Measurements from ENCODE around the gene NUDT7.

Gene NUDT7

DNA sequence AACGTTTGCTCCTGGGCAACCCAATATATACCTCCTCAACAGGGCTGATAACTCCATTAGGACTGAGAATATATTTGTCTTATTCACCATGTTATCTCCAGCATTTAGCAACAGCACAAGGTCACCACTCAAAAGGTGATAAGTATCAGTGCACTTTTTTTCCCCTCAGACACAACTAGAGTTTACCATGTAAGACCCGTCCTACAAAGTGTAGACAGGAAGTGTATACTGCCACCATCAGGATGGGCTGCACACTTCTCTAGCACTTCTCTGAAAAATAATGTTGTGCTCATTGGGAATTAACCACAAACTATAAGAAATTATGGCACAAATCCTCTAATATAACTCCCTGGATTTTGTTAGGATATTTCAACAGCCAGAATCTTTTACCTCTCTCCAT is 60.4 kb downstream of the NUDT7 start:
- no peak for DNase-seq

DNA sequence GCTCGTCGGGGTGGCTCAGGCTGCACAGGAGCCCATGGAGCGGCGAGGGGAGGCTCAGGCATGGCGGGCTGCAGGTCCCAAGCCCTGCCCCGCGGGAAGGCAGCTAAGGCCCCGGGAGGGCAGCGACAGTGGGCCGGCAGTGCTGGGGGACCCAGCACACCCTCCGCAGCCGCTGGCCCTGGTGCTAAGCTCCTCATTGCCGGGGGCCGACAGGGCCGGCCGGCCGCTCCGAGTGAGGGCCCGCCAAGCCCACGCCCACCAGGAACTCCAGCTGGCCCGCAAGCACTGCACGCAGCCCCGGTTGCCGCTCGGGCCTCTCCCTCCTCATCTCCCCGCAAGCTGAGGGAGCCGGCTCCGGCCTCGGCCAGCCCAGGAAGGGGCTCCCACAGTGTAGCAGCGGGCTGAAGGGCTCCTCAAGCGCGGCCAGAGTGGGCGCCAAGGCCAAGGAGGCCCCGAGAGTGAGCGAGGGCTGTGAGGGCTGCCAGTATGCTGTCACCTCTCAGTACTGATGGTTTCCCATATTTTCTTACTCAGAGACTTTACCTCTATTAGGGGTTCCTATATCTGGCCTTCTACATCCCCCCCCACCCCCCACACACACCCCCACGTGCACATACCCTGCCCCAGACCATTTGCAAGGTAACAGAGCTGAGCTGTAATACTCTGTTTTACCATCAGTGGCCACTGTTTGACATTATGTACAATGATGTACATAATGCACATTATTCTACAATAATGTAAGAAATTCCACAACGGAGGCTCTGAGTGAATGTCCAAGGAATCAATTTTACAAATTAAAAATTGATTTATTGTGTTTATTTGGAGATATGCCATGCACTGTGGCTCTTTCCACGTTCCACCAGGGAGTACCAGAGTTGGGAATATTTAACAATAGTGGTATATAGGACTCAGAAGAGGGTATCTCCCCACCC is 62.4 kb downstream of the NUDT7 start:
- no peak for DNase-seq

DNA sequence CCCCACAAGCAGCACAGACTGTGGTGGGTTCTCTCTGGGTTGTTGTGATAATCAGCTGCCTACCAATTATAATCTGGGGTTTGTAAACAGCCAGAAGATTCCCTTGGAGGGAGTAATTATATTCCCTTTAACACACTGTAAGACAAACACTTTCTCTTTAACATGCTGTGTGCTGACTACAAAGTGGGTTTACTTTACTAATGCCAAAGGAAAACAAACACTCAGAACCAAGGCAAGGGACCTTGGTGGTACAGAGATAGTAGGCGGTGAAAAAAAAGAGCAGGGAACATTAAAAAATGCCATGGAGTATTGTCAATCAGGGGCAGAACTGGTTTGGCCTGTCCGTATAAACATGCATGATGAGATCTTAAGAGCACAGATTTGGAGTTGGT is 63.1 kb downstream of the NUDT7 start:
- no peak for DNase-seq

DNA sequence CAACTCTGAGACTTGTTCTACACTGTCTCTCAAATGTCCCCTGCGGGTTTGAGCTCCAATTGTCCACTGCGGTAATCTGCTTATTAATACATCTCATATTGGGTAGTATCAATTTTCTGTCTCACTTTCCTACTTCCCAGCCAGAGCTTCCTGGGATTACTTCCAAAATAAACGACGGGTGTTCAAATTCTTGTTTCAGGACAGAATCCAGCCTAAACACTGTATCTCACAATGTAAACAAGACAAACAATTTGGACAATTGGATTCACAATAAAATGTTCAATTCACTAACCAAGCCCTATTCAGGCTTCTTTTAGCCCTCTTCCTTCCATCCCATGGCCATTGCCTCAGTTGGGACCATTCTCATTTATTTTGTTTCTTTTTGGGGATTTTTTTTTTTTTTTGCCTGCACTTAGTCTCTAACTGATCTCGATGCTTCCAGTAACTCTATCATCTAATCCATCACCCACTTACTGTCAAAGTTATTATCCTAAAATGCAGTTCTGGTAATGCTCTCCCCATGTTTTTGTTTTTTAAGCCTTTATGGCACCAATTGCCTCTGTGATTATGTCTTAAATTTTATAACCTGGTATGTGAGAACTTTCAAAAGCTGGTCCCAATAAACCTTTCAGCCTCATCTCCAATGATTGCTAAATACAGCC is 64.0 kb downstream of the NUDT7 start:
- no peak for DNase-seq

DNA sequence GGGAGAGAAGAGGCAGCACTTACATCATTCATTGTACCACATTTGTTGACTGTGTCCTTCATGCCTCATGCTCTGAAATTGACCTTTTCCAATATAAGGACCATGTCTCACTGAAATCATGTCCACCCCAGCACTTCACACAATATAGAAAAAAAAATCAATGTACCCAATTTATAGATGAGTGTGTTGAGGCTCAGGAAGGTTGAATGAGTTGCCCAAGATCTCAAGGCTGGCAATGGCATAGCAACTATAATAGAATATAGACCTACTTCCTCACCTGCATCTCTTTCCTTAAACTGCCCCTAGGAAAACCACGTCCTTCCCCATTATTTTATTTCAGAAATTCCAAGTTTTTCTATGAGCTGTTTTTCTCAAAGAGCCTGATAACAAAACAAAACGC is 65.1 kb downstream of the NUDT7 start:
- DNase-seq, result no peak

DNA sequence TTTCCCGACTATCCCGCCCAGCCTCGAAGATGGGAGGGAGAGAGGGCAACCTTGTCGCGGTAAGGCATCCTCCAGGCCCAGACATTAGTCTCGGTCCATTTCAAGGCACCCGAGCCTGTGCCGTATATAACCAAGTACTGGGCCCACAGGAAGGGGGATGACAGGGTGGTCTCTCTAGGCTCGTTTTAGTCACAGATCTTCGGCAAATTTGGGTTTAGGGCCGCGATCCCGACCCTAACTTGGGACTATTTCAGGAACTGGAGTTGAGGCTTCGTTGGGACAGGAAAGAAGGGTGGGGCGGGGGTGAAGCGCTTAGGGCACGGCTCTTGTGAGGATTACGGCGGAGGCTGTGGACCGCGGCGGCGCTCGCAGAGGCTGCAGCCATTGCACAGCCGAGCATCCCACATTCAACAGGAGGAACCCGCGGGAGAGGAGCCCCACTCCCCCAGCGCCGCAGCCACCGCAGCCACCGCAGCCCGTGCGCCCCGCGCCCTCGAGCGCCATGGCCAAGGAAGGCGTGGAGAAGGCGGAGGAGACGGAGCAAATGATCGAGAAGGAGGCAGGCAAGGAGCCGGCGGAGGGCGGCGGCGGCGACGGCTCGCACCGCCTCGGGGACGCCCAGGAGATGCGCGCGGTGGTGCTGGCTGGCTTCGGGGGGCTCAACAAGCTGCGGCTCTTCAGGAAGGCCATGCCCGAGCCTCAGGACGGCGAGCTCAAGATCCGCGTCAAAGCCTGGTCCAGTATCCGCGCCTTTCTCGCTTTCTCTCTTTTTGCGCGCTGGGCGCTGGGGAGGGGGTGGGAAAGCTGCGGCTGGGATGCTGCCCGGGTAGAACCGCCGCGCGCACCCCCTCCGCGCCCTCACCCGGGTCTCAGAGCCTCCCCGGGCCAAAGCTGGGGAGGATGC is 66.1 kb downstream of the NUDT7 start, which contains the start of gene VAT1L:
VAT1L (plus strand) TSS at position 384 of the 904 bp plus-strand sequence; CDS start at position 503, 119 bp downstream.
- DNase-seq, result no peak

DNA sequence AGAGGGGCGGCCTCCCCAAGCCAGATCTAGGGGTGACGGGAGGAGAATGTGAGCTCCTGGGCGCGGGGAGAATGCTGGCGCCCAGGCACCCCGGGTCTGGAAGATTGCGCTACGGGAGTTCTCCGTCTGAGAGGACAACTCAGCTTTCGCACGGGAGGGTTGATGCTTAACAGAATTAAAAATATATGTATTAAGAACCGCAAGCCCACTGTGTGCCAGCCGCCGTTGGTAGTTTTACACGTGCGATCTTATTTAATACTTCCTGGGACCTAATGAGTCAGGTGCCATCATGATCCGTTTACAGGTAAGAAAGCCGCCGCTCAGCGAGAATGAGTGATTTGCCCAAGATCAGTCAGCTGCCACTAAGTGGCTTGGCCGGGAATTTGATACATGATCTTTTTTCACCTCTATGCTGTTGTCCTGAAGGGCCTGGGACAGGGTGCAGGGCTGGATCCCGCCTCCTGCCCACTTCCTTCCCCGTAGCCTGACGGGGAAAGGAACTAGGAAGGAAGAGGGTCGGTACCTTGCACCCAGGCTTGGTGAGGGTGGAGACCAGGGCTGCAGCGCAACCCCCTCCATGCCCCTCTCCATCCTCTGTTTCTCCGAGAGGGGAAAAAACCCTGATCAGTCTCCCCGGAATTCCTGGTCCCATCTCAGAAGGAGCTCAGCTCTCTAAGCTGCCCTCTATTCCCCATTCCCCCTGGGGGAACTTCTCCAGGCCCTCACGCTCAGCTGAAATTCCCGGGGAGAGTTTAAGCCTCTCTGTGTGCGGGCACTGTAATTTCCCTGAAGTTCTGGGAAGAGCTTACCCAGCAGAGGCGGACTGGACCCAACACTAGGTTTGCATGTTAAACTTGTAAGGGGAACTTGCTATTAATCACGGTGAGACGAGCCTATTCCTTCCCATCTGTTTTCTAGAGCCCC is 67.0 kb downstream of the NUDT7 start:
- DNase-seq, result no peak

DNA sequence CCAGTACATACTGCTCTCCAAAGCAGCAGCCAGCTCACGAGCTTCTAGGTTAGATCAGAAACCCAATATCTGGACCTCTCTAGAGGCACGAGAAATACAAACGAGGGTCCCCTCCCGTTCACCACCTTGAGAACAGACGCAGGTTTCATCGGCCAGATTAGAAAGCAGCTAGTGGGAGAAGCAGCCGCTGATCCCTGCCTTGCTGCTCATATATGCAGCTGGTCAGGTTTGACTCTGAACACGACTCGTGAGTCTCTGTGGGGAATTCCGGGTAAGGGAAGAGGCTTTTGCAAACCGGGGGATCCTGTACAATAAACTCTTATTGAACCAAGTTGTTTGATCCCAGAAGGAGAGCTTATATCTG is 67.7 kb downstream of the NUDT7 start:
- no peak for DNase-seq

DNA sequence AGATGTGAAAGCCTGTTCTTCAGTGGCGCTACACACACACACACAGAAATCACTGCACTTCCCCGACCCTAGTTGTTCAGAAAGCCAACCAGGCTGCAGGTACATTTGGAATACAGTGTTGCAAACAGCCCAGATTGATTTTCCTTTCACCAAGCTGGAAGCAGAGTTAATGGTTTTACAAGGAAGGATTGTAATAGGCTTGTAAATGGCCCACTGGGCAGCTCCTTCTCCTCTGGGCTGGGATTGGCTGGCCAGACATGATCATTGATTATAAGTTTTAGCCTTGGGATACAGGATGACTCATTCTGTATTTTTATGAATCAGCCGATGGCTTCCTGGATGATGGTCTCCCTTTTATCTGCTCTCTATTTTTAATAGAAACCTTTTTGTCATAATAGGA is 68.6 kb downstream of the NUDT7 start:
- DNase-seq, result no peak
